GM12878 (cell line): ENCODE data around the gene ACYP1. TPM values are rescaled to one million over a fixed set of nuclear protein-coding genes. Genes with fewer than 3 reads are reported as not detected.

Source experiments
- ASH2L ChIP-seq: fragments of 300-600, 200-600 bp; sonication (generic); IDR thresholded peaks from 2 replicates; pipeline ENCODE4 v1.6.1; 2017; ENCODE audit warnings: low read depth, mild to moderate bottlenecking, borderline replicate concordance
- BMI1 ChIP-seq: fragments of 450-650 bp; IDR thresholded peaks from 2 replicates; pipeline ENCODE4 v1.6.1; 2016; ENCODE audit warnings: mild to moderate bottlenecking, moderate library complexity, borderline replicate concordance
- IKZF1 ChIP-seq: fragments of 450-650 bp; conservative IDR thresholded peaks from 2 replicates; pipeline ENCODE4 v1.6.1; 2017; ENCODE audit warnings: antibody characterized with exemption, mild to moderate bottlenecking
- MXI1 ChIP-seq: fragments of 150-350 bp; IDR thresholded peaks from 2 replicates; pipeline ENCODE4 v1.6.1; 2011; ENCODE audit warnings: low read depth, mild to moderate bottlenecking, inconsistent platforms, low read length, improper control_type of control experiment
- NFXL1 ChIP-seq: fragments of 450-650 bp; IDR thresholded peaks from 2 replicates; pipeline ENCODE4 v1.6.1; 2017; ENCODE audit warnings: antibody characterized with exemption, mild to moderate bottlenecking, borderline replicate concordance
- REST ChIP-seq: IDR thresholded peaks from 2 replicates; pipeline ENCODE4 v1.6.1; 2012; ENCODE audit warnings: mild to moderate bottlenecking, low read depth, low read length
- SRF ChIP-seq, 2 experiments: IDR thresholded peaks; 2 replicates each; pipeline ENCODE4 v1.6.1; 2011; ENCODE audit warnings: low read depth in 2 of 2, low read length in 2 of 2, mild to moderate bottlenecking in 1 of 2, moderate library complexity in 1 of 2
- TCF3 ChIP-seq: IDR thresholded peaks from 2 replicates; pipeline ENCODE4 v1.6.1; 2012; ENCODE audit warnings: low read depth, mild to moderate bottlenecking, low read length, borderline replicate concordance; ENCODE audit not compliant: insufficient read depth
- ZSCAN29 ChIP-seq: fragments of 450-650 bp; IDR thresholded peaks from 2 replicates; pipeline ENCODE4 v1.6.1; 2017; ENCODE audit warnings: mild to moderate bottlenecking, moderate library complexity
- ZZZ3 ChIP-seq: IDR thresholded peaks from 2 replicates; pipeline ENCODE4 v1.6.1; 2011; ENCODE audit warnings: low read depth; ENCODE audit not compliant: control insufficient read depth, insufficient read length
- polyA plus RNA-seq, 11 experiments: library from polyadenylated mRNA; depleted of rRNA in 4 of 11; unstranded in 6 of 11; stranded (reverse) in 5 of 11; fragments of >200 nt; fragmentation: Nextera tagmentation in 4 of 11; fragmentation: Illumina TruSeq in 1 of 11; extraction: Ambion mirVana in 4 of 11; extraction: Trizol in 1 of 11; gene quantifications; 1 replicate in 1 of 11; 2 replicates in 10 of 11; pipeline versions ENCODE4 v1.2.1 to v1.2.3, GENCODE V29; 2011 to 2016; ENCODE audit warnings: inconsistent platforms in 2 of 11, missing spikeins in 2 of 11, low read depth in 1 of 11
- total RNA-seq, 4 experiments: library from RNA; depleted of rRNA in 3 of 4; stranded (reverse); fragments of >200 nt in 3 of 4; fragmentation: Illumina TruSeq in 1 of 4; extraction: Trizol in 1 of 4; gene quantifications; 2 replicates each; pipeline versions ENCODE4 v1.2.1 to v1.2.3, GENCODE V29; 2013 to 2021
- TF ChIP-seq, protein P1 (sequence below): fragments of 450-650 bp; IDR thresholded peaks from 2 replicates; pipeline ENCODE4 v1.6.1; 2017; ENCODE audit warnings: antibody characterized with exemption, mild to moderate bottlenecking, moderate library complexity

Gene ACYP1
- total and polyA plus RNA-seq, 10 of the 15 experiments (the other 5 are each of a cell fraction or from before 2014, with no cell fraction given), result 18.2 to 52.6 (median 43.5) TPM

DNA sequence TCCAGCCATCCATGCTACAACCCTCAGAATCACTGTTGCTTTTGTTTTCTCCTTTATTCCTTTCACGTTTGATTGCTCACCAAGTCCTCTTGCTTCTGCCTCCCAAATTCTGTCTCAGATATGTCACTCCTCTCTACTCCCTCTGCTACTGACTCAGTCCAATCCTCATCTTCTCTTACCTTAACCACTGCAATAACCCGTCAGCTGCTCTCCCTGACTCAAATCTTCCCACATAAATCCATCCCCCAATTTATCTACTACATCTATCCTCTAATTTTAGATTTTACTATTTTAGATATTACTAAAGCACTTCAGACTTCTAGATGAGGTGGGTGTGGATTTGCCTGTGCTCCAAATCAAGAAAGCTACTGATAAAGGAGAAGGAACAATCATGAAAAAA, 37.9 kb downstream of the ACYP1 start (continued):
- TF ChIP-seq REST, result no peak
- TF ChIP-seq MXI1, result no peak
- no peak for TF ChIP-seq TCF3
- no peak for TF ChIP-seq IKZF1
- TF ChIP-seq ASH2L, result no peak
- TF ChIP-seq, protein P1, sequence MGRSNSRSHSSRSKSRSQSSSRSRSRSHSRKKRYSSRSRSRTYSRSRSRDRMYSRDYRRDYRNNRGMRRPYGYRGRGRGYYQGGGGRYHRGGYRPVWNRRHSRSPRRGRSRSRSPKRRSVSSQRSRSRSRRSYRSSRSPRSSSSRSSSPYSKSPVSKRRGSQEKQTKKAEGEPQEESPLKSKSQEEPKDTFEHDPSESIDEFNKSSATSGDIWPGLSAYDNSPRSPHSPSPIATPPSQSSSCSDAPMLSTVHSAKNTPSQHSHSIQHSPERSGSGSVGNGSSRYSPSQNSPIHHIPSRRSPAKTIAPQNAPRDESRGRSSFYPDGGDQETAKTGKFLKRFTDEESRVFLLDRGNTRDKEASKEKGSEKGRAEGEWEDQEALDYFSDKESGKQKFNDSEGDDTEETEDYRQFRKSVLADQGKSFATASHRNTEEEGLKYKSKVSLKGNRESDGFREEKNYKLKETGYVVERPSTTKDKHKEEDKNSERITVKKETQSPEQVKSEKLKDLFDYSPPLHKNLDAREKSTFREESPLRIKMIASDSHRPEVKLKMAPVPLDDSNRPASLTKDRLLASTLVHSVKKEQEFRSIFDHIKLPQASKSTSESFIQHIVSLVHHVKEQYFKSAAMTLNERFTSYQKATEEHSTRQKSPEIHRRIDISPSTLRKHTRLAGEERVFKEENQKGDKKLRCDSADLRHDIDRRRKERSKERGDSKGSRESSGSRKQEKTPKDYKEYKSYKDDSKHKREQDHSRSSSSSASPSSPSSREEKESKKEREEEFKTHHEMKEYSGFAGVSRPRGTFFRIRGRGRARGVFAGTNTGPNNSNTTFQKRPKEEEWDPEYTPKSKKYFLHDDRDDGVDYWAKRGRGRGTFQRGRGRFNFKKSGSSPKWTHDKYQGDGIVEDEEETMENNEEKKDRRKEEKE, result no peak
- TF ChIP-seq SRF (IDR thresholded peaks at IDR 0.05; ENCODE audit: low read depth in 2 of 2, low read length in 2 of 2), result no peak
- no peak for TF ChIP-seq NFXL1
- TF ChIP-seq BMI1, result no peak
- TF ChIP-seq ZSCAN29, result no peak
- no peak for TF ChIP-seq ZZZ3
